Keratinocyte (primary cell): Measurements from ENCODE around the gene MACF1.

ENCODE experiments used
- CTCF ChIP-seq, 3 experiments: IDR thresholded peaks in 1 of 3; conservative IDR thresholded peaks in 1 of 3; optimal IDR thresholded peaks in 1 of 3; 2 replicates in 2 of 3; 3 replicates in 1 of 3; pipeline versions ENCODE3 to v1.5.1; 2011; ENCODE audit warnings: low read length in 3 of 3, mild to moderate bottlenecking in 3 of 3, moderate library complexity in 2 of 3, control low read depth in 1 of 3, inconsistent platforms in 1 of 3; ENCODE audit not compliant: insufficient read depth in 2 of 3; ENCODE audit errors: extremely low read depth in 1 of 3
- EZH2 ChIP-seq: IDR thresholded peaks from one replicate; pipeline ENCODE4 v1.6.1; 2012; ENCODE audit warnings: inconsistent platforms, mild to moderate bottlenecking, low read length, moderate library complexity

- TF ChIP-seq CTCF (optimal IDR thresholded peaks at IDR 0.05 in 1 of 3, IDR thresholded peaks at IDR 0.05 in 1 of 3, conservative IDR thresholded peaks at IDR 0.05 in 1 of 3; ENCODE audit: extremely low read depth in 1 of 3, insufficient read depth in 2 of 3, low read length in 3 of 3) = no peak
- TF ChIP-seq EZH2 = no peak
Measured at GRCh38 chr1:39297551-39297950, 93.1 kb downstream of the MACF1 start.
